GM19463 (cell line): ENCODE measurements around the gene KRTAP5-6.
A peak's percentile ranks its signal among the peaks of the same experiment; 100 is the strongest.
"Not testable (repeated sequence)": the region's sequence is repeated elsewhere in the genome, so short reads cannot be mapped to it uniquely, and the experiment has no call there.

Experiments
- ATAC-seq: cut with Tn5 transposase; IDR thresholded peaks from one replicate; pipeline ENCODE4 v1.9.1; 2021; ENCODE audit warnings: mild to moderate bottlenecking, moderate library complexity; ENCODE audit not compliant: unreplicated experiment

Gene KRTAP5-6

DNA sequence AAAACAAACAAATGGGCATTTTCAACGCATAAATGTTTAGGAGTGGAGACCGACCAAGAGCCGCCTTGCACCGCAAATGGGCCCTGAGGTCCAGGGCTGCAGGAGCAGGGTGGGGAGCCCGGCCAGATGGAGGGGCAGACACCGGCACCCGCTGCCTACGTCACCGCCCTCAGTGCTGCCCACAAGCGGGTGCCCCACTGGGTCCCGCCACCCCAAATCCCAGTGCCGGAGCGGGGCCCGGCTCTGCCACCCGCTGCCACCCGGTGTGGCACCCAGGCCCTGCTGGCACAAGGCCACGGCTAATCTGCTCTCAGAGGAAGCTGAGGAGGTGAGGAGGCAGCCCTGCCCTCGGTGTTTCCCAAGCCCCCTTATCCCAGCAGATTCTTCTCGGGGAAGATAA is 13.8 kb upstream of the KRTAP5-6 start:
- not testable (repeated sequence) for ATAC-seq

DNA sequence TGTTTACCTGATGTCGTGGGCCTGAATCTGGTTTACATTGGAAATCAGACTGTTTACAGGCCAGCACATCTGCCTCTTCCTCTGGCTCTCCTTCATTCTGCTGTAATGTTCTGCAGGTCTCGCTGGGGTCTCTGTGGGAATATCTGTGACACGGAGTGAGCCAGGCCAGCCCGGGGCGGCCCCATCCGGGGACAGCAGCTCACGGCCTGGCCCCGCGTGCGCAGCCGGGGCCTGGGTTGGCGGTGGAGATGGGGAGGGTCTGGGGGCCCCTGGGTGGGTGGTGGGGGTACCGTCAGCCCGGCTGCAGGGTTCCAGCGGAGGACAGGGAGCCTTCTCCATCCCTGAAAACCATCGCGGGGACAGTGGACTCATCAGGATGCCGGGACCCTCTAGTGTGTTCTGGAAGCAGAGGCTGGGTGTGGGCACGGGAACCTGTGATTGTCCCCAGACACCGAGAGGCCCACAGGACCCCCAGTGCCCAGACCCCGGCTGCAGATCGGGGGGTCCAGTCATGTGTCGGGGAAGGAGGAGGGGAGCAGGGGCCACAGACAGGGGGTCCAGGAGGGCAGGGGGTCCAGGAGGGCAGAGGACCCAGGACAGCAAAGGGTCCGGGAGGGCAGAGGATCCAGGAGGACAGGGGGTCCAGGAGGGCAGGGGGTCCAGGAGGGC is 13.0 kb upstream of the KRTAP5-6 start:
- ATAC-seq, result not testable (repeated sequence)

DNA sequence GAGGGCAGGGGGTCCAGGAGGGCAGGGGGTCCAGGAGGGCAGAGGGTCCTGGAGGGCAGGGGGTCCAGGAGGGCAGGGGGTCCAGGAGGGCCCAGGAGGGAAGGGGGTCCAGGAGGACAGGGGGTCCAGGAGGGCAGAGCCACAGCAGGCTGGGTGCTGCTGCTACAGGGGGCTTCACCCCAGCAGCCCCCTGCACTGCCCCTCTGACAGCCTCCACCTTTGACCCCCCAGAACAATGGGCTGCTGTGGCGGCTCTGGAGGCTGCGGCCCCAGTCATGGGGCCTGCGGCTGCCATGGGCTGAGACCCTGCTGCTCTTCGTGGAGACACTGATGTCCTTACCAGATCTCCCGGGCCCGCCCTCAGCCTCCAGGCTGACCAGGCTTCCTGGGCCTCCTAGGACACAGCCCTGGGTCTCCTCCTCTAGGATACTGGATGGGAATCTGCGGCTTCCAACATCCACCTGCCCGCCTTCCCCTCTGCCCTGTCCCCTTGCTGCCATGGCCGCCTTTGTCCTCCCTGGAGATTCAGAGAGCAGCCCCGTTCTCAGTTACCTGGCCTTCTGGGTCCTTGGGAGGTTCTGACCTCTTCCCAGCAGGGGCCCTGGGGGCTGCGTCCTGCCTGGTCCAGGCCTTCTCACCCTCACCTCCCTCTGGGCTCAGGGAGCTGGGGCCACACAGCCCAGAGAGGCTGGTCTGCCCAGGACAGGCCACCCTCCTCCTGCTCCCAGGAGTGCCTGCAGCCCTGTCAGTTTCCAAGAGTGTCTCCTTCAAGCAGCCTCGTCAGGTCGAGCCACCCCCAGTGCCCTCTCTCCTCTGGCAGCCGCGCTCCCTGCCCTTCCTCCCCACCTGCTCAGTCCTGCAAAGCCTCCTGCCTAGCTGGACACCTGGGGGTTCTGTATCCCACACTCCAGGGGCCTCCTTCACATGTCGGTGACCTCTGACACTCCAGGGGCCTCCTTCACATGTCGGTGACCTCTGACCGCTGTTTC is 11.8 kb upstream of the KRTAP5-6 start:
- ATAC-seq, result not testable (repeated sequence)

DNA sequence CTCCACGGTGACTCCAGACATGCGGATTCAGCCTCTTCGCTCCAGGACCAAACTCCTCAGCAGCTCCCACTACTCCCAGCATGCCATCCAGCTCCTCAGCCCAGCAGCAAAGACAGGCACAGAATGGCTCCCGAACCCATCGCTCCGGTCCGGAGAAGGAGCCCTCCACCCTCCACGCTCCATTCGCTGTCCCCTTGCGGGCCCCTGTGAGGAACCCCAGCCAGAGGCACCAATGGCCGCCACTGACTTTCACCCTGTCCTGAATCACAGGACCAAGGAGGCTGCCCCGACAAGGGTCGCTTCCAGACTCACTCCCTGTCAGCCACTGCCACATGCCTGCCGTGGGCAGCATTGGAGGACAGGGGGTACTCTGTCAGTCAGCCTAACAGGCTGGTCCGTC is 10.8 kb upstream of the KRTAP5-6 start:
- not testable (repeated sequence) for ATAC-seq

DNA sequence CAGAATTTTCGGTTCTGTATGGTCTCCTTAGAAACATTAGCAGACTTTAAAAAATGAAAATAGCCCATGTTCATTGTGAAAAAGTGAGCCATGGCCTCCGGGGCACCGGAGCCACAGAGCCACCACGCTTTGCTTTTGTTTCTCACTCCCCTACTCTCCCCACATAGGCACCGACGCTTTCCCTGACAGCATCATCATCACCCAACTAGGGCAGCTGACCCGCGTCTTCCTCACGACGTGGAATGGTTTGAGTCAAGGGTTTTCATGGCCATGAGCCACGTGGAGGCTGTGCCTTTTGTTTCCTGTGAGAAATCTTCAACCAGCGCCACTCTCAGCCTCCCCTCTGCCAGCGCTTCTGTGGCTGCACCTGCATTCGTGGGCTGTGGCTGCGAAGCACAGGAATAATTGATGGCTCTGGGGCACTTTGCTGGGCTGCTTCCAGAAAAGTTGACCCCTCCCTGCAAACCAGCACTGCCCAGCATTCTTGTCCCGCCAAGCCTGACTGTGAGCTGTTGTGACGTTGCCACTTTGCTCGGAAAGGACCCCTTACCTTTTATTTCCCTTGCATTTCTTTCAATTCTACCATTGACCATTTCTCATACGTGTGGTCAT is 8.6 kb upstream of the KRTAP5-6 start:
- ATAC-seq, result not testable (repeated sequence)

DNA sequence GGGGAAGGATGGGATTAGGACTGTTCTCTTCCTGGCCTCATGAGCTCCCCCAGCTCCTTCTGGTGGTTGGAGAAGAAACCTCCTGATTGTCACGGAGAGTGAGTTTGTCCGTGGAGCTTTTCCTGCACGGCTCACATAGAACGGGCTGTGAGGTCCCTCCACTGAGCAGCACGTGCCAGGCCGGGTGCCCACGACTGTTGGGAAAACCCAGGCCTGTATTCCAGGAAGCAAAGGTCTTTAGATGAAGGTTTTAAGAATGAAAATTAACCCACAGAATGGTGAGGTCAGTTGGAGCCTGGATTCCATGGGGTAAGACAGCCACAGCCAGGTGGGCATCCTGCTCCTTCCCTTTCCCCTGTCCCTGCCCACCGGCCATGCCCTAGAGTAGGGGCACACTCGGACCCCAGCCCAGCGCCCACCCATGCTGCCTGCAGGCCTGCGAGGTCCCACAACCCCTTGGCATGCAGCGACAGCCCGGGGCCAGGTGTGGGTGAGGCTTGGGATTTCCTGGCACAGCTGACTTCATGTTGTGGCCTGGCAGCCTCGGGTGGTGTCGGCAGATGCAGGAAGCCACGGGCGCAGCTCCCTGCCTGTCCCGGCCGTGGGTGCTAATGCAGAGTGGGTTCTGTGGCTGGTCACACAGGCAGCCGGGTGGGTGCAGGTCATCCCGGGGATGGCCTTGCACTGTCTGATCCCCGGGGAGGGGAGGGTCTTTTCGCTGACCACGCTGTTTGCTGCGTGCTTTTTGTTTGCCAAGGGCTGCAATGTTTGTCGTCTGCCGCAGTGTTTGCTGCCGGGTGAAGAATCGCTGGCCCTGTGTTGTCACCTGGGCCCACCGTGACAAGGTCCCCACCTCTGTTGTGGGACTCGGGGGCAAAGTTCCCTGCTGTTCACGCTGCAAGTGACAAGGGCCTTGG is 7.5 kb upstream of the KRTAP5-6 start:
- not testable (repeated sequence) for ATAC-seq

DNA sequence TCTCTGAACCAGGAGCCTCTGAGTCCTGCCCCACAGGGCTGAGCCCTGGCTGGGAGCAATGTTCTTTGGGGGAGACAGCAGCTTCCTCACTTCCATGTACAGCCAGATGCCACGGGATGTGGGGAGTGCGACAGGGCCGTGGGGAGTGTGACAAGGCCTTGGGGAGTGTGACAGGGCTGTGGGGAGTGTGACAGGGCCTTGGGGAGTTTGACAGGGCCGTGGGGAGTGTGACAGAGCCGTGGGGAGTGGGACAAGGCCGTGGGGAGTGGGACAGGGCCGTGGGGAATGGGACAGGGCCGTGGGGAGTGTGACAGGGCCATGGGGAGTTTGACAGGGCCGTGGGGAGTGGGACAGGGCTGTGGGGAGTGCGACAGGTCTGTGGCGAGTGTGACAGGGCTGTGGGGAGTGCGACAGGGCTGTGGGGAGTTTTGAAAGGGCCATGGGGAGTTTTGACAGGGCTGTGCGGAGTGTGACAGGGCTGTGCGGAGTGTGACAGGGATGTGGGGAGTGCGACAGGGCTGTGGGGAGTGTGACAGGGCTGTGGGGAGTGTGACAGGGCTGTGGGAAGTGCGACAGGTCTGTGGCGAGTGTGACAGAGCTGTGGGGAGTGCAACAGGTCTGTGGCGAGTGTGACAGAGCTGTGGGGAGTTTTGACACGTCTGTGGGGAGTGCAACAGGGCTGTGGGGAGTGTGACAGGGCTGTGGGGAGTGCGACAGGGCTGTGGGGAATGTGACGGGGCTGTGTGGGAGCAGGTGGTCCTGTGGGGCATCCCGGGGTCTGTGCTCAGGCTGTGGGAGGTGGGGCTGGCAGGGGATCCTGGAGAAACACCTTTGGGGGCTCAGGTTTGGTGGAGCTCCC is 6.6 kb upstream of the KRTAP5-6 start:
- ATAC-seq, result no peak

DNA sequence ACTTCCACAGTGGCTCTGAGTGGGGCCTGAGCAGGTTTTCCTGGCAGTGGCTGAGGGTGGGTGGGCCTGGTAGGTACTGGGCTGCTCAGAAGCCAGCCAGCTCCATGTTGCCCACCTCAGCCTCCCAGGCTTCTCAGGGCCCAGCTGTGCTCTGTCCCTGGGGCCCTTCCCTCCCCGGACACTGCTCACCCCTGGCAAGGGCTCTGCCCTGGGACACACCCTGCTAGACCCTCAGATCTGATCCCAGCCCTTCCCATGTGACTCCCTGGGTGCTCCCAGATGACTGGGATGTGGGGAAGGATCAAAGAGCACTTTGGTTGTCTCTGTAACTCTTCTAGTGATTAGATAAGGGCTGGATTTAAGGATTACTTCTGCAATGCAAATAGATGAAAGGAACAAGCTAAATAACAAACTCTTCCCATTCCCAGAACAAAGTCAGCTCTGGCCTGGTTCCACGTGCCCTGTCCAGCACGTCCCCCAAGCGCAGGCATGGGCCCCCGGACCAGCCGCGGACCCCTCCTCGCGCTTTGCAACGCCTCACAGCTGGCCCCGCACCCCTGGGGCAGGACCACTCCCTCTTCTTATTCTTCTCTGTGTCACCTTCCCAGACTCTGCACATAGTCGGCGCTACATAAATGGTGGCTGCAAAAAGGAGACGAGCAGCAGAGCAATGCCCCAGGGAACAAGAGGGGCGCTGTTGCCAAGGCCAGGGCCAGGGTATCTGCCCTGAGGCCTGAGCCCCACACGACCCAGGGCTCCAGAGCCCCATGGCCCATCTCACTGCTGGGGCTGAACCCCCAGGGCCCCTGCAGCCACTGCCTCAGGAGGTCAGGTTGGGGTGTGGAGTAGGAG is 5.7 kb upstream of the KRTAP5-6 start:
- ATAC-seq, result no peak

DNA sequence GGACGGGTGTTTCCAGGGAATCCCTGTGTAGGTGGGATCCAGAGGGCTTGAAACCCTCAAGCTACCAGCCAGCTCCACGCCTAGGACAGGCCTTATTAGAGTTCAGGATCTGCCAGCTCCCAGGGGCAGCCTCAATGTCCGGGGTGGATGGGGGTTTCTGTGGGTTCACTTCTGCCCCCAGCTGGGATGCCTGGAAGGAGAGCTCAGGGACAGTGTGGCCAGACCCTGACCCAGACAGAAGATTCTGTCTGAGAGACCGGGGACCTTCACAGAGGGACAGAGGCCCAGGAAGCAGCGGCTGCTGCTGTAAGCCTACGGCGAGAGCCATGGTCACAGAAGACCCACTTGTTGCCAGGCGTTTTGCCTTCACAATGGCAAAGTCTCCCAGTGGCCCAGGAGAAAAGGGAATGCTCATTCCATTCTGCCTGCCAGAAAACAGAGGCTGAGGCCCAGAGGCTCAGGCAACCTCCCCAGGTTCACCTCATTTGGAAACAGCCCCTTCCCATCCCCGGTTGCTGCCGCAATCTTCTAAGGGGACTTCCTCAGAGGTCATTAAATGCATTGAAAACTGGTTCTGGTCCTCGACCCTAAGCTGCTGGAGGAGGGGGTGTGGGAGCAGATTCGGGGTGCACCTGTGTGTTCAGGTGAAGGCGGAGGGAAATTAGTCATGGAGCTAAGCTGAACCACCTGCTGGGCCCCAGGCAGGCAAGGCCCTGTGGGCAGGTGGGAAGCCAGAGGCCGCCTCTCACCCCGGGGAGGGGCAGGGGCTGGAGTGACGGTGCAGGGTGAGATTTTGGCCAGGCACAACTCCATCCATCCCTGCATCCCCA is 4.9 kb upstream of the KRTAP5-6 start:
- ATAC-seq, result no peak

DNA sequence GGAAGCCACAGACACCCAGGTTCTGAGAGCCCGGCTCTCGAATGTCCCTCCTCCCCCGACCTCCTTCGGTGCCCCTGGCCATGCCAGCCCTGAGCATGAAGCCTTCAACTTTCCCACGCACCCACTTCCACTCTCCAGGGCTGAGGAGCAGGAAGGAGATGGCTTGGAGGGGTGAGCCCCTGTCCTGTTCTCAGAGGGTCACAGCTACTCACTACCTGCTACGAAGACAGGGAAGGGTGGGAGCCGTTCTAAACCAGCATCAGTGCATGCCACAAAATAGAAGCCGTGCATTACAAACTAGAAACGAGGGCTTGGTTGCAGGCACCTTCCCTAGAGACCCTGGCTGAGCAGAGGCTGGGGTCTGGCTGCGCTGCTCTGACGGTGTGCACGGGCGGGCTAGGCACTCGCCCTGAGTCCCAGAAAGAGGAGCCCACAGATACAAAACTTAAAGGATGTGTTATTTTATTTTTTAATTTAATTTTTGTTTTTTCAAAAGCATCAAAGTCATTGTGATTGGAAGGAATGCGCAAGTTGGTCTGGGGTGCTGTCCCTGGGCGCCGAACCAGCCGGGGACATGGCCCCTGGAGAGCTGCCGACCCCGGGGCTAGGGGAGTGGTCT is 4.2 kb upstream of the KRTAP5-6 start:
- ATAC-seq, result no peak

DNA sequence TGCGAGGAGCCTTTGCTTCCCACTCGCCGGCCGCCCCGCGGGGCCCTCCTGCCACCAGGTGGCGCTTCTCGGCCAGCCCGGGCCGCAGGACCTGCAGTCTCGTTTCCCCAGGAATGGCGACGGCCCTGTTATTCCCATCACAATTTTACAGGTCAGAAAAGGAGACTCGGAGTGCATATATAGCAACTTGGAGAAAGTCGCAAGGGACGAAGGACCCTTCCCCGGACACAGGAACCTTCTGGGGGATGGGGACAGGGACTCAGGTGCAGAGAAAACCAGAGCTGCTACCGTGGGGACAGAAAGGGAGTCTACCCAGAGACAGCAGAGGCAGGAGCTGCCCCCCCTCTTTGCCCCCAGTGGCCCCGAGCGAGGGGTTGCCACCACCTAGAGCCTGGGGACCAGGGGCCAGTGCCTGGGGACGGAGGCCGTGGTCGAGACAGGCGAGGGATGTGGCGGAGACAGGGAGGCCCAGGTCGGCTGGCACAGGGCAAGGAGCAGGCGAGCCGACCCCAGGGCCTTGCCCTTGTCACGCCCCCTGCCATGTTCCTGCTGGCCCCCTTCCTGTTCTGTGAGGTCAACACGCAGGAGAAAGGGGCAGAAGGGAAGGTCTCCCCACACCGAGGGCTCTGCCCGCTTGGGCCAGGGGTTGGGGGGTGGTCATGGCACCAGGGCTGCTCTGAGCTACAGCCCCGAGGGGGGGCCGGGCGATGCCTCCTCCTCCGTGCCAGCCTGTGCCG is 3.5 kb upstream of the KRTAP5-6 start:
- ATAC-seq, result no peak

DNA sequence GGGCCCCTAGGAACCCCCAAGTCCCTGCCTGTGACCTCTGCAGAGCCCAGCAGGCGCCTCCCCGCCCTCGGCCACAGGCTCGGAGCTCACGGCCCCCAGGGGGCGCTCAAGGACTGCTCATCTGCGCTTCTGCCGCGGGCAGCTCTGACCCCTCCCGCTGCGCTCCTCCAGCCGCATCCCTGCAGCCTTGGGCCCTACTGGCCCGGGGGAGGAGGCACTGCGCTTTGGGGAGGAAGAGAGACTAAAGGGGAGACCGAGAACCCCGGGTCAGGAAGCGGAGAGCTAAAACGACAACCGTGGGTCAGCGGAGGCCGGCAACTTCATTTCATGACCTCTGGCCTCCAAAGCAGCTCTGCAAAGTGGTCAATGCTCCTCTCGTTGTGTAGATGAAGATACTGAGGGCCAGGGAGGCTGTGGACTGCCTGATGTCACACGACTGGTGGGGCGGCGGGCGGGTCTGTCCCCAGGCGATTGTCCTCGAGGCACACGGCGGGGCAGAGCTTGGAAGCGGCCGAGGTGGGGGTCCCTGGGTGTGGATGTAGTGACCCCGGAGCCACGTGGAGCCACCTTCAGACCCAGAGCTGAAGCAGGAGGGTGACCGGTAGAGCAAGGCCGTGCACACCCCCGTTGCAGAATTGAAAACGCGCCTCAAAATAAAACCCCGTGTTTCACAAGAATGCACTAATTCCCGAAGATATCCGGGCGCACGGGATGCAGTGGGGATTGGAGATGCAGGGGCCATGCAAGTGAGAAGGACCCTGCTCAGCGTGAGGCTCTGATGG is 2.7 kb upstream of the KRTAP5-6 start:
- ATAC-seq, result peak; percentile 60

DNA sequence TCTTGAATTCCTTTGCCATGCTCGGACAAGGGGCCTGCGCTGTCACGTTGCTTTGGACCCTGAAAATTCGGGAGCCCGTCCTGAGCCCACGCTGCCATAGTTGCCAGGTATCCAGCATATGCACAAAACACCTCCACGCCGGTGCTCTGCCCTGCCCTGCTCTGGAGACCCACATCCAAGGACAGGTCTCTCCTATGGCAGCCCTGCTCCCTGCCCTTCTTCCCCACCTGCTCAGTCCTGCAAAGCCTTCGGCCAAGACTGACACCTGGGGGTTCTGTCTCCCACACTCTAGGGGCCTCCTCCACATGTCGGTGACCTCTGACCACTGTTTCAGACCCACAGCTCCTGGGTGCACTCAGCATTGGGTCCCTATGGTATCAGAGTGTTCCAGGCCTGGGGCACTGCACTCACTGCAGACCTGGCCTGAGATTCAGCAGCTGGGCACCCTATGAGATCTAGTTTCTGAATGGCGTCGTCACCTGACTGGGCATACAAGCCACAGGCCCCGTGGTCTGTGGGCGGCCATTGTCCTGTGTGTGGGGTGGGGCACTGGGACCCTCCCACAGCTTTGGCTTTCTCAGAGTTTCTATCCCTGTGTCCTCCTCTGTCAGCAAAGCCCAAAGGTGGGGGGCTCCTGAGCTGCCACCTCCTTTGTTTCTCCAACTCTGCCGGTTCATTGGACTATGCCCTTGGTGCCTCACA is 2.0 kb upstream of the KRTAP5-6 start:
- no peak for ATAC-seq

DNA sequence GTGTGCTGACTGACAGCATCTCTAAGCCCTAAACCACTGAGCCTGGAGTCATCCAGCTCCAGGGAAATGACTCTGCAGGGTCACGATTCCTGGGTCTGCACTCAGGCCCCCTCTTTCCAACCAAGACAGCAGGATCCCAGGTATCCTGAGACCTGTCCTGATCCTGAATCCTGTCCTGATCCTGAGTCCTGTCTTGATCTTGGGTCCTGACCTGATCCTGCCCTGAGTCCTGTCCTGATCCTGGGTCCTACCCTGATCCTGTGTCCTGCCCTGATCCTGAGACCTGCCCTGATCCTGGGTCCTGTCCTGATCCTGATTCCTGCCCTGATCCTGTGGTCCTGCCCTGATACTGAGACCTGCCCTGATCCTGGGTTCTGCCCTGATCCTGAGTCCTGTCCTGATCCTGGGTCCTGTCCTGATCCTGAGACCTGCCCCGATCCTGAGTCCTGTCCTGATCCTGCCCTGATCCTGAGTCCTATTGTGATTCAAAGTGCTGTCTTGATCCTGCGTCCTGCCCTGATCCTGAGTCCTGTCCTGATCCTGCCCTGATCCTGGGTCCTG is 1.4 kb upstream of the KRTAP5-6 start:
- no peak for ATAC-seq

DNA sequence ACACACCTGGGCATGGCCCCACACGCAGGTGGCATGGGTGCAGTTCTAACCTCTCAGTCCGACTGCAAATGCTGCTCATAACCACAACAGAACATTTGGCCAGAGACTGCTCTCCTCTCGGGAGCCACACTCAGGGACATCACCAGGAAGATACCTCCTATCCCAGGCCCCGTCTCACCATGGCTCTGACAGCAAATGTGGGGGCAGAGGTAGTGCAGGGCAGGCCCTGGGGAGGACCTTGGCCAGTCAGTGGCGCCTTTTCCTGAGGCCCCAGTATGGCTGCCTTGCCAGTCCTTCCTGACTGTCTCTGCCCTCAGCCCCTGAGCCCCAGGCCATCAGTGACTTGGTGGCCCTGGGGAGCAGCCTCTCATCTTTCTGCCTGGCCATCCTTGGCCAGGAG is 2.8 kb downstream of the KRTAP5-6 start:
- no peak for ATAC-seq
